Measurements from ENCODE around the gene TH.

DNA sequence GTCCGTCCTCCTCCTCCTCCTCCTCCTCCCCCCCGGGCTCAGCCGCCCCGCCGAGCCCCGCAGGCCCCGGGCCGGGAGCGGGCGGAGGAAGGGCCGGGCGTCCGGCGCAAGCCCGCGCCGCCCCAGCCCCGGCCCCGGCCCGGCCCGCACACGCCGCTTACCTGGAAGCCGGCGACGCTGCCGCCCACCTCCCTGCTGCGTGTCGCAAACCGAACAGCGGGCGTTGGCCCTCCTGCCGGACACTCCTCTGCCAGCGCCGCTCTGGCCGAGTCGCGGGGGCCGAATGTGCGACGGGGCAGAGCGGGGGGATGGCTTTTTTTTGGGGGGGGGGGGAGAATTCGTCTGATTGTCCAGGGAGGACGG, 33.6 kb downstream of the TH start:
- TF ChIP-seq, protein P1, sequence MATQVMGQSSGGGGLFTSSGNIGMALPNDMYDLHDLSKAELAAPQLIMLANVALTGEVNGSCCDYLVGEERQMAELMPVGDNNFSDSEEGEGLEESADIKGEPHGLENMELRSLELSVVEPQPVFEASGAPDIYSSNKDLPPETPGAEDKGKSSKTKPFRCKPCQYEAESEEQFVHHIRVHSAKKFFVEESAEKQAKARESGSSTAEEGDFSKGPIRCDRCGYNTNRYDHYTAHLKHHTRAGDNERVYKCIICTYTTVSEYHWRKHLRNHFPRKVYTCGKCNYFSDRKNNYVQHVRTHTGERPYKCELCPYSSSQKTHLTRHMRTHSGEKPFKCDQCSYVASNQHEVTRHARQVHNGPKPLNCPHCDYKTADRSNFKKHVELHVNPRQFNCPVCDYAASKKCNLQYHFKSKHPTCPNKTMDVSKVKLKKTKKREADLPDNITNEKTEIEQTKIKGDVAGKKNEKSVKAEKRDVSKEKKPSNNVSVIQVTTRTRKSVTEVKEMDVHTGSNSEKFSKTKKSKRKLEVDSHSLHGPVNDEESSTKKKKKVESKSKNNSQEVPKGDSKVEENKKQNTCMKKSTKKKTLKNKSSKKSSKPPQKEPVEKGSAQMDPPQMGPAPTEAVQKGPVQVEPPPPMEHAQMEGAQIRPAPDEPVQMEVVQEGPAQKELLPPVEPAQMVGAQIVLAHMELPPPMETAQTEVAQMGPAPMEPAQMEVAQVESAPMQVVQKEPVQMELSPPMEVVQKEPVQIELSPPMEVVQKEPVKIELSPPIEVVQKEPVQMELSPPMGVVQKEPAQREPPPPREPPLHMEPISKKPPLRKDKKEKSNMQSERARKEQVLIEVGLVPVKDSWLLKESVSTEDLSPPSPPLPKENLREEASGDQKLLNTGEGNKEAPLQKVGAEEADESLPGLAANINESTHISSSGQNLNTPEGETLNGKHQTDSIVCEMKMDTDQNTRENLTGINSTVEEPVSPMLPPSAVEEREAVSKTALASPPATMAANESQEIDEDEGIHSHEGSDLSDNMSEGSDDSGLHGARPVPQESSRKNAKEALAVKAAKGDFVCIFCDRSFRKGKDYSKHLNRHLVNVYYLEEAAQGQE (IDR thresholded peaks at IDR 0.05; ENCODE audit: insufficient read depth in 1 of 2, low read depth in 2 of 2, low read length in 1 of 2) = no peak
- TF ChIP-seq, protein P2, sequence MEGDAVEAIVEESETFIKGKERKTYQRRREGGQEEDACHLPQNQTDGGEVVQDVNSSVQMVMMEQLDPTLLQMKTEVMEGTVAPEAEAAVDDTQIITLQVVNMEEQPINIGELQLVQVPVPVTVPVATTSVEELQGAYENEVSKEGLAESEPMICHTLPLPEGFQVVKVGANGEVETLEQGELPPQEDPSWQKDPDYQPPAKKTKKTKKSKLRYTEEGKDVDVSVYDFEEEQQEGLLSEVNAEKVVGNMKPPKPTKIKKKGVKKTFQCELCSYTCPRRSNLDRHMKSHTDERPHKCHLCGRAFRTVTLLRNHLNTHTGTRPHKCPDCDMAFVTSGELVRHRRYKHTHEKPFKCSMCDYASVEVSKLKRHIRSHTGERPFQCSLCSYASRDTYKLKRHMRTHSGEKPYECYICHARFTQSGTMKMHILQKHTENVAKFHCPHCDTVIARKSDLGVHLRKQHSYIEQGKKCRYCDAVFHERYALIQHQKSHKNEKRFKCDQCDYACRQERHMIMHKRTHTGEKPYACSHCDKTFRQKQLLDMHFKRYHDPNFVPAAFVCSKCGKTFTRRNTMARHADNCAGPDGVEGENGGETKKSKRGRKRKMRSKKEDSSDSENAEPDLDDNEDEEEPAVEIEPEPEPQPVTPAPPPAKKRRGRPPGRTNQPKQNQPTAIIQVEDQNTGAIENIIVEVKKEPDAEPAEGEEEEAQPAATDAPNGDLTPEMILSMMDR (IDR thresholded peaks at IDR 0.05) = no peak
- TF ChIP-seq POLR2AphosphoS5 (IDR thresholded peaks at IDR 0.05; ENCODE audit: low read depth, low read length) = no peak

Measured in Panc1 (cell line).